Esophagus squamous epithelium (tissue), 4 donors: ENCODE data around the gene LILRA2.
"Not testable (repeated sequence)": the region's sequence is repeated elsewhere in the genome, so short reads cannot be mapped to it uniquely, and the experiment has no call there.

Experiments used
- POLR2A ChIP-seq, 4 donors: fragments of 450-650 bp; IDR thresholded peaks; one replicate each; pipeline ENCODE4 v1.6.1; 2017; ENCODE audit warnings: antibody characterized with exemption in 4 of 4, mild to moderate bottlenecking in 4 of 4, moderate library complexity in 3 of 4
- TF ChIP-seq, protein P1 (sequence below), 6 experiments: fragments of 450-650 bp in 4 of 6; fragments of 200-600 bp in 2 of 6; sonication (generic) in 2 of 6; IDR thresholded peaks; one replicate each; pipeline ENCODE4 v1.5.1; 2016 to 2019; ENCODE audit warnings: antibody characterized with exemption in 6 of 6, mild to moderate bottlenecking in 4 of 6, moderate library complexity in 4 of 6

DNA sequence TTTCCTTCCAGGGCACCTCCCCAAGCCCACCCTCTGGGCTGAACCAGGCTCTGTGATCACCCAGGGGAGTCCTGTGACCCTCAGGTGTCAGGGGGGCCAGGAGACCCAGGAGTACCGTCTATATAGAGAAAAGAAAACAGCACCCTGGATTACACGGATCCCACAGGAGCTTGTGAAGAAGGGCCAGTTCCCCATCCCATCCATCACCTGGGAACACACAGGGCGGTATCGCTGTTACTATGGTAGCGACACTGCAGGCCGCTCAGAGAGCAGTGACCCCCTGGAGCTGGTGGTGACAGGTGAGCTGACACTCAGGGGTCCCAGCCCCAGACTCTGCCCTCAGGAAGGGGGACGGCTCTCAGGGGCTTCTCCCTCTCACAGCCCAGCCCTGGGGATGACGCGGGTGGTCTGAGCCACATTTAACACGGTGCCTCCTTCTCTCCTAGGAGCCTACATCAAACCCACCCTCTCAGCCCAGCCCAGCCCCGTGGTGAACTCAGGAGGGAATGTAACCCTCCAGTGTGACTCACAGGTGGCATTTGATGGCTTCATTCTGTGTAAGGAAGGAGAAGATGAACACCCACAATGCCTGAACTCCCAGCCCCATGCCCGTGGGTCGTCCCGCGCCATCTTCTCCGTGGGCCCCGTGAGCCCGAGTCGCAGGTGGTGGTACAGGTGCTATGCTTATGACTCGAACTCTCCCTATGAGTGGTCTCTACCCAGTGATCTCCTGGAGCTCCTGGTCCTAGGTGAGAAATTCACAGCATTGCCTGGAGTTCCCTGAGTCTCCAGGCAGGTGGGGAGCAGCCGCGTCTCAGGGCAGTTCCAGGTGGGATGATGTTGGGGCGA lies 58.1 kb downstream of the LILRA2 start:
- TF ChIP-seq, protein P1, sequence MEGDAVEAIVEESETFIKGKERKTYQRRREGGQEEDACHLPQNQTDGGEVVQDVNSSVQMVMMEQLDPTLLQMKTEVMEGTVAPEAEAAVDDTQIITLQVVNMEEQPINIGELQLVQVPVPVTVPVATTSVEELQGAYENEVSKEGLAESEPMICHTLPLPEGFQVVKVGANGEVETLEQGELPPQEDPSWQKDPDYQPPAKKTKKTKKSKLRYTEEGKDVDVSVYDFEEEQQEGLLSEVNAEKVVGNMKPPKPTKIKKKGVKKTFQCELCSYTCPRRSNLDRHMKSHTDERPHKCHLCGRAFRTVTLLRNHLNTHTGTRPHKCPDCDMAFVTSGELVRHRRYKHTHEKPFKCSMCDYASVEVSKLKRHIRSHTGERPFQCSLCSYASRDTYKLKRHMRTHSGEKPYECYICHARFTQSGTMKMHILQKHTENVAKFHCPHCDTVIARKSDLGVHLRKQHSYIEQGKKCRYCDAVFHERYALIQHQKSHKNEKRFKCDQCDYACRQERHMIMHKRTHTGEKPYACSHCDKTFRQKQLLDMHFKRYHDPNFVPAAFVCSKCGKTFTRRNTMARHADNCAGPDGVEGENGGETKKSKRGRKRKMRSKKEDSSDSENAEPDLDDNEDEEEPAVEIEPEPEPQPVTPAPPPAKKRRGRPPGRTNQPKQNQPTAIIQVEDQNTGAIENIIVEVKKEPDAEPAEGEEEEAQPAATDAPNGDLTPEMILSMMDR (IDR thresholded peaks at IDR 0.05) = not testable (repeated sequence)
- TF ChIP-seq POLR2A (IDR thresholded peaks at IDR 0.05) = not testable (repeated sequence)
